ENCODE data around the gene CCDC30.
A peak's percentile ranks its signal among the peaks of the same experiment; 100 is the strongest.

CCDC30 gene

GRCh38 chr1:42524330-42524729, 61.2 kb downstream of the CCDC30 start:
- Histone ChIP-seq H3K27me3 (ENCODE audit: insufficient read depth, low read depth) (no peaks in the 10 kb centered on the region), H3K4me3 (IDR thresholded peaks at IDR 0.05; ENCODE audit: insufficient read depth, low read depth, low read length) (no peak overlapping the region), H3K27ac (no peak overlapping the region), H2AFZ (ENCODE audit: low read depth) (no peak overlapping the region), H3K9ac (no peak overlapping the region), H3K4me1 (ENCODE audit: low read depth, poor library complexity, severe bottlenecking) (no peaks in the 10 kb centered on the region), H3K36me3 (ENCODE audit: insufficient read depth) (no peaks in the 10 kb centered on the region; the same call in 1 of the 2 replicates), H4K20me1 (ENCODE audit: insufficient read depth) (no peaks in the 10 kb centered on the region), H3K4me2 (no peak overlapping the region), H3K79me2 (ENCODE audit: insufficient read depth, low read depth) (no peaks in the 10 kb centered on the region)
- TF ChIP-seq CTCF (conservative IDR thresholded peaks at IDR 0.05; ENCODE audit: low read depth, low read length), result no peak

- Histone ChIP-seq H3K79me2 (ENCODE audit: insufficient read depth, low read depth) (no peaks in the 10 kb centered on the region), H3K4me3 (IDR thresholded peaks at IDR 0.05; ENCODE audit: insufficient read depth, low read depth, low read length) (no peak overlapping the region), H3K36me3 (ENCODE audit: insufficient read depth) (no peaks in the 10 kb centered on the region), H2AFZ (ENCODE audit: low read depth) (peak overlapping the region; percentile 41), H3K9ac (no peak overlapping the region), H3K4me1 (ENCODE audit: low read depth, poor library complexity, severe bottlenecking) (peaks cover 7% of the 10 kb centered on the region), H3K27ac (no peak overlapping the region), H3K27me3 (ENCODE audit: insufficient read depth, low read depth) (no peaks in the 10 kb centered on the region), H3K4me2 (peak overlapping the region; percentile 31), H4K20me1 (ENCODE audit: insufficient read depth) (no peaks in the 10 kb centered on the region)
- TF ChIP-seq CTCF (conservative IDR thresholded peaks at IDR 0.05; ENCODE audit: low read depth, low read length), result no peak
These were observed 66.7 kb downstream of the CCDC30 start for GRCh38 chr1:42529724-42530181.

- Histone ChIP-seq H2AFZ (ENCODE audit: low read depth) (no peak overlapping the region), H3K4me3 (IDR thresholded peaks at IDR 0.05; ENCODE audit: insufficient read depth, low read depth, low read length) (no peak overlapping the region), H4K20me1 (ENCODE audit: insufficient read depth) (no peaks in the 10 kb centered on the region), H3K4me1 (ENCODE audit: low read depth, poor library complexity, severe bottlenecking) (peaks cover 7% of the 10 kb centered on the region), H3K27ac (no peak overlapping the region), H3K4me2 (no peak overlapping the region), H3K79me2 (ENCODE audit: insufficient read depth, low read depth) (no peaks in the 10 kb centered on the region), H3K27me3 (ENCODE audit: insufficient read depth, low read depth) (no peaks in the 10 kb centered on the region), H3K36me3 (ENCODE audit: insufficient read depth) (no peaks in the 10 kb centered on the region), H3K9ac (no peak overlapping the region)
- TF ChIP-seq CTCF (conservative IDR thresholded peaks at IDR 0.05; ENCODE audit: low read depth, low read length), result no peak
These were observed 68.0 kb downstream of the CCDC30 start for GRCh38 chr1:42531043-42531442.

- Histone ChIP-seq H3K4me2 (no peak overlapping the region), H3K4me3 (IDR thresholded peaks at IDR 0.05; ENCODE audit: insufficient read depth, low read depth, low read length) (no peak overlapping the region), H3K9ac (no peak overlapping the region), H3K4me1 (ENCODE audit: low read depth, poor library complexity, severe bottlenecking) (peaks cover 7% of the 10 kb centered on the region), H3K79me2 (ENCODE audit: insufficient read depth, low read depth) (no peaks in the 10 kb centered on the region), H3K27ac (no peak overlapping the region), H3K27me3 (ENCODE audit: insufficient read depth, low read depth) (no peaks in the 10 kb centered on the region), H2AFZ (ENCODE audit: low read depth) (no peak overlapping the region), H3K36me3 (ENCODE audit: insufficient read depth) (no peaks in the 10 kb centered on the region), H4K20me1 (ENCODE audit: insufficient read depth) (no peaks in the 10 kb centered on the region)
- no peak for TF ChIP-seq CTCF (conservative IDR thresholded peaks at IDR 0.05; ENCODE audit: low read depth, low read length)
These were observed 70.2 kb downstream of the CCDC30 start for GRCh38 chr1:42533101-42533863.

All from KMS-11 (cell line).